Measurements from ENCODE around the gene HRC.

DNA sequence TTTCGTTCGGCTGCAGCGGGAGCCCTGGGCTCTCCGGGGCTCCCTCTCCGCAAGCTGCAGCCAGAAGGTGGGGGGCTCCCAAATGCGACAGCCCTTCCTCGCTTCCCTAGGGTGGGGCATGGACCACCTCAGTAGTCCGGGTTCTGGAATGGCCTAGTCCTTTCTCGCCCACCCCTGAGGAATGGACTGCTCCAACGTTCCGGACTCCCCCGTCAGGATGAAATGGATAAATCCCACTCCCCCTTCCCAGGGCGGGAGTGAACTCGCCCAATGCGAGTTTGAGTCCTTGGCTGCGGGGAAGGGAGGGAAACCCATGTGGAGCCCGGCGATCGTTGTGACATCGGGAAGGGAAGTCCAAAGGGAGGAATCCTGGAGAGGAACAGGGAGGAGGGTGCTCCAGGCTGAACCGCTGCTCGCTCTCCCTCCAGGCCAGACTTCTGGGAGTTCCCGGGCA is 5.5 kb downstream of the HRC start:
- TF ChIP-seq, protein P1, sequence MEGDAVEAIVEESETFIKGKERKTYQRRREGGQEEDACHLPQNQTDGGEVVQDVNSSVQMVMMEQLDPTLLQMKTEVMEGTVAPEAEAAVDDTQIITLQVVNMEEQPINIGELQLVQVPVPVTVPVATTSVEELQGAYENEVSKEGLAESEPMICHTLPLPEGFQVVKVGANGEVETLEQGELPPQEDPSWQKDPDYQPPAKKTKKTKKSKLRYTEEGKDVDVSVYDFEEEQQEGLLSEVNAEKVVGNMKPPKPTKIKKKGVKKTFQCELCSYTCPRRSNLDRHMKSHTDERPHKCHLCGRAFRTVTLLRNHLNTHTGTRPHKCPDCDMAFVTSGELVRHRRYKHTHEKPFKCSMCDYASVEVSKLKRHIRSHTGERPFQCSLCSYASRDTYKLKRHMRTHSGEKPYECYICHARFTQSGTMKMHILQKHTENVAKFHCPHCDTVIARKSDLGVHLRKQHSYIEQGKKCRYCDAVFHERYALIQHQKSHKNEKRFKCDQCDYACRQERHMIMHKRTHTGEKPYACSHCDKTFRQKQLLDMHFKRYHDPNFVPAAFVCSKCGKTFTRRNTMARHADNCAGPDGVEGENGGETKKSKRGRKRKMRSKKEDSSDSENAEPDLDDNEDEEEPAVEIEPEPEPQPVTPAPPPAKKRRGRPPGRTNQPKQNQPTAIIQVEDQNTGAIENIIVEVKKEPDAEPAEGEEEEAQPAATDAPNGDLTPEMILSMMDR (IDR thresholded peaks at IDR 0.05; ENCODE audit: low read length) = no peak
- TF ChIP-seq EZH2phosphoT487 (IDR thresholded peaks at IDR 0.05; ENCODE audit: low read length) = no peak

Measured in MM.1S (cell line).